Thymus (tissue), 11 donors: ENCODE measurements around the gene CYTH1. TPM values are rescaled to one million over a fixed set of nuclear protein-coding genes. Genes with fewer than 3 reads are reported as not detected.

ENCODE experiments used
- DNase-seq, 9 donors: peaks; one replicate each; pipeline ENCODE4 v3.0.0-alpha.2; 2013; ENCODE audit warnings: low spot score in 9 of 9, low read depth in 6 of 9, missing footprints in 1 of 9
- H3K27ac ChIP-seq, 2 donors: one replicate each; pipeline ENCODE4 v1.5.1; 2013; ENCODE audit warnings: control low read depth in 1 of 2, low read depth in 1 of 2, low read length in 1 of 2, mild to moderate bottlenecking in 1 of 2, moderate library complexity in 1 of 2
- H3K27me3 ChIP-seq, 2 donors: one replicate each; pipeline ENCODE4 v1.5.1; 2013; ENCODE audit warnings: low read length in 1 of 2; ENCODE audit not compliant: control insufficient read depth in 2 of 2, insufficient read depth in 1 of 2
- H3K36me3 ChIP-seq, 2 donors: one replicate each; pipeline ENCODE4 v1.5.1; 2013; ENCODE audit warnings: low read length in 1 of 2, mild to moderate bottlenecking in 1 of 2, moderate library complexity in 1 of 2; ENCODE audit not compliant: control insufficient read depth in 2 of 2, insufficient read depth in 2 of 2
- H3K4me1 ChIP-seq, 2 donors: one replicate each; pipeline ENCODE4 v1.5.1; 2013; ENCODE audit warnings: low read length in 2 of 2; ENCODE audit not compliant: control insufficient read depth in 2 of 2, insufficient read depth in 2 of 2
- H3K4me3 ChIP-seq, 2 donors: one replicate each; pipeline ENCODE4 v1.5.1; 2013; ENCODE audit warnings: low read length in 2 of 2, control low read depth in 1 of 2, mild to moderate bottlenecking in 1 of 2
- H3K9me3 ChIP-seq, 2 donors: one replicate each; pipeline ENCODE4 v1.5.1; 2013; ENCODE audit warnings: low read length in 1 of 2, mild to moderate bottlenecking in 1 of 2; ENCODE audit not compliant: control insufficient read depth in 2 of 2, insufficient read depth in 1 of 2
- WGBS: extraction: QIAGEN DNeasy Blood & Tissue Kit; methylation state at CpG from one replicate; pipeline ENCODE4 v1.1.7; 2013; 5-methylcytosine and 5-hydroxymethylcytosine counted together
- polyA plus RNA-seq: library from polyadenylated mRNA; stranded (reverse); fragments of 200-250 nt; gene quantifications from one replicate; pipeline ENCODE4 v1.2.3, GENCODE V29; 2013
- total RNA-seq: library from RNA; stranded (reverse); fragments of 120-200 nt; gene quantifications from one replicate; pipeline ENCODE4 v1.2.4, GENCODE V29; 2013
- donor health status: healthy.

The CYTH1 gene
- total and polyA plus RNA-seq, 2 donors: 39.9 to 91.7 TPM

DNA sequence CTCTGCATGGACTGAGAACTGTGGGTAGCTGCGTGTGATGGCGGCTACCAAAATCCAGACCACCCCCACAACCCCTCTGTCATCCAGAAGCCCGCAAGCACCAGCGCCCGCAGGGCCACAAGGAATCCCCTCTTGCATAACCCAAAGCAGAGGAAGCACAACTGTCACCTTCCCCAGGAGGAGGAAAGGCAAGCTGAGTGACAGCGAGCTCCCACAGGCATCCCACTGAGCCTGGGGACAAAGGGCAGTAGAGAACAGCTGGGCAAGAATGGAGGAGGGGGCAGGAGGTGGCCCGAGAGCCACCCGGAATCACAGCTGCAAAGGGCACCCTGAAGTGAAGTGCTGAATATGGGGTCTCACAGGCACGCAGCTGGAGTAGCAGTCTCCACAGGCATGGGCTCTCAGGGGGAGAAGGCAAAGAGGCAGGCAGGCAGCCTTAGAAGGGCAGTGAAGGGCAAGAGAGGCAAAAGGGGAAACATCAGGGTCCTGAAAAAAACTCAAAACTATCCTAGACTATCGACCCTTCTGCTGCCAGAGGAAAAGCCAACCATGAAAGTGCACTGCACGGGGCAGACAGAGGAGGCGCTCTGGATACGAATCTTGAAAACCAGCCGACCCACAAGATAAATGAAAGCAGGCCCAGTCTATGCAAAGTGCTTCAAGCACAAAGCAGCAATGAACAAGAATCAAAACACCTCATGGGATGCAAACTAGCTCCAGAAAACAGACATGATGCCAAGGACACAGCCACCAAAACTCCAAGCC lies 41.4 kb upstream of the CYTH1 start:
- 96% methylated on average over 14 of the region's 14 CpGs for WGBS
- H3K27me3 ChIP-seq: no peaks in the 10 kb centered on the region
- H3K27ac ChIP-seq: no peak overlapping the region
- H3K4me1 ChIP-seq: peaks cover 22 to 56% of the 10 kb centered on the region in 2 donors
- peaks cover 51 to 89% of the 10 kb centered on the region in 2 donors for H3K36me3 ChIP-seq
- no peak for DNase-seq
- H3K9me3 ChIP-seq: no peaks in the 10 kb centered on the region
- no peak overlapping the region for H3K4me3 ChIP-seq

DNA sequence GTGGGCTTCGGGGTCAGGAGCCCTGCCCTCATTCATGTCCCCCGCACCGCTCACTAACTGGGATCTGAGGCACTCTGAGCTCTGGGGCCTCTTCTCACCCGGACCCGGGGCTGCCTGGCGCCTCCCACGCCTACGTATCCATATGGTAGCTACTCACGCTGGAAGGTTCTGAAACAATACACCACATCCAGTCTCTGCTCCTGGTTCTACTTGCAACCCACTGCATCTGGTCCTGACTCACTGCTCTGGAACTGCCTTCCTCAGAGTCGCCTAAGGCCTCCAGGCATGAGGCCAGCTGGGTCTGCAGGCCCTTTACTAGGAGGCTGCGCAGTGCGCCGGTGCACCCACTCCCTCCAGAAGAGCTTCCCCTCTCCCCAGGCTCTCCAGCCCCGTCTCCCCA lies 40.5 kb upstream of the CYTH1 start:
- H3K27me3 ChIP-seq: no peaks in the 10 kb centered on the region
- peaks cover 53 to 90% of the 10 kb centered on the region in 2 donors for H3K36me3 ChIP-seq
- peaks cover 31 to 65% of the 10 kb centered on the region in 2 donors for H3K4me1 ChIP-seq
- H3K27ac ChIP-seq: no peak overlapping the region
- no peaks in the 10 kb centered on the region for H3K9me3 ChIP-seq
- 98% methylated on average over 14 of the region's 14 CpGs for WGBS
- no peak overlapping the region for H3K4me3 ChIP-seq
- no peak for DNase-seq

DNA sequence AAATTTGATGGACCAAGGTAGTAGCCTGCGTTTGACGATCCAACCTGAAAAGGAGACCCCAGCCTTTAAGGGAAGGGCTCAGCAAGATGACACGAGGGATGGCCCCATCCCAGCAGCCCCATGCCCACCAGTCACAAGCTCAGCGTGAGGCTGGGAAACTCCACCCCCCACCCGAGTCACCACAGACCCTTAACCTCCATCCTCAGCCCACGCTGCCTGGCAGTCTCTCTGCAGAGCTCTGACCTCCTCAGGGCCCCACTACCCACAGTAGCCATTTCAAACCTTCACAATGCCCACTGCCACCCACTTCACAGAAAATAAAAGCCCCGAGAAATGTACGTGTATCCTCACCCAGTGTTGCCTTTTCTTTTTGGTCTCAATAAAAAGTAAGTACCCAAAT lies 39.9 kb upstream of the CYTH1 start:
- H3K4me3 ChIP-seq: no peak overlapping the region
- peaks cover 47 to 85% of the 10 kb centered on the region in 2 donors for H3K36me3 ChIP-seq
- no peaks in the 10 kb centered on the region for H3K9me3 ChIP-seq
- no peaks in the 10 kb centered on the region for H3K27me3 ChIP-seq
- no peak overlapping the region for H3K27ac ChIP-seq
- peaks cover 37 to 71% of the 10 kb centered on the region in 2 donors for H3K4me1 ChIP-seq
- DNase-seq: no peak
- 97% methylated on average over 8 of the region's 8 CpGs for WGBS

DNA sequence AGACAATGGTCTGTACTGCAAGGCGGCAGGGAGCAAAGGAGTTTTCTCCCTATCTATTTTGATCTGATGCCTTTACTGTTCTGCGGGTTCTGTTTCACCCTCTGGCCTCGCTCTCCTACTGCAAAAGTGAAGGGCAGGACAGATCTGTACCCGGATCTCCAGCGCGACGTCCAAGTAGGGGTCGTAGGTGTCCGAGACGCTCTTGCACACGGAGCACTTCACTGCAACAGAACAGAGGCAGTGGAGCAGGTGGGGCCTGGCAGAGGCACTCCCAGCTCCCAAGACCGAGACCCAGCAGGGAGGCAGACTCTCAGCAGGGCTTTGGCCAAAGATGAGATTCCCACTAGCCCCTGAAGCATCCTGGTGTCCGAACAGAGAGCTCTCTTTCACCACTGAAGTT lies 38.8 kb upstream of the CYTH1 start:
- DNase-seq: no peak
- Histone ChIP-seq H3K4me1 (peaks cover 40 to 80% of the 10 kb centered on the region in 2 donors), H3K27me3 (no peaks in the 10 kb centered on the region), H3K36me3 (peaks cover 43 to 74% of the 10 kb centered on the region in 2 donors), H3K27ac (peak overlapping the region in 1 of 2 donors; percentile 95), H3K9me3 (no peaks in the 10 kb centered on the region), H3K4me3 (no peak overlapping the region)
- 97% methylated on average over 13 of the region's 13 CpGs for WGBS

DNA sequence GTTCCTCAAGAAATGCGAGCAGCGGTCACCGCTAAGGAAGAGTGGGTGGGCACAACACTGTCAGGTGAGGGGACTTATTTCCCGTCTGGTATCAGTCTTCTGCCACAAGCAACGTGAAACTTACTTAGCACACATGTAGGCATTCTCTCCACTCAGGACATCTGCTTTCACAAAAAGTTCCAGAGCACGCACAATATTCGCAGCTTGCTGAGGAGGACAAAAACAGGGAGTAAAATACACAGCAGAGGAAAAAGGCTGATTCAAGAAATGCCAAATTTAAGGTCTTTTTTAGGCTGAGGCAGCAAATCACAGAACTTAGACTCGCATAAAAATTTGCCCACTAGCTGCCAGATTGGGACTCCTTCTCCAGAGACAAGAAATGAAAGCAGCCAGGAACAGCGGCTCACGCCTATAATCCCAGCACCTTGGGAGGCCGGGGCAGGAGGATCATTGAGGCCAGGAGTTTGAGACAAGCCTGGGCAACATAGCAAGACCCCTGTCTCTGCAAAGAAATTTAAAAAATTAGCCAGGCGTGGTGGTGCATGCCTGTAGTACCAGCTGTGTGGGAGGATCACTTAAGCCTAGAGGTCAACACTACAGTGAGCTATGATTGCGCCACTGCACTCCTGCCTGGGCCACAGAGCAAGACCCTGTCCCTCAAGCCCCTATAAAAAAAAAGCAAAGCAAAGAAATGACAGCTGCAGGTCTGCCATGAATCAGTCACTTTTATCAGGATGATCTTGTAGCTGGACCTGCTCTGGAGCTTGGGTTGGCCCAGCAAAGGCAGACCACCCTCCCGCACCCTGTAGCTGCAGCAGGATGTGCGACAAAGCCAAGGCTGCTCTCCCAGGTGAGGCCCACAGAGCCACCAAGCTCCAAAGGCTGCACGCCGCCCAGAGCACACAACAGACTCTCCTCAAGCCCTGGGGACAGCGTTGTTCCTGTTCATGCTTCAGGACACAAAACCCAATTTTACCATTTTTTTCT lies 38.0 kb upstream of the CYTH1 start:
- 94% methylated on average over 18 of the region's 18 CpGs for WGBS
- Histone ChIP-seq H3K27me3 (no peaks in the 10 kb centered on the region), H3K36me3 (peaks cover 39 to 70% of the 10 kb centered on the region in 2 donors), H3K4me3 (no peak overlapping the region), H3K9me3 (no peaks in the 10 kb centered on the region), H3K4me1 (peaks cover 36 to 73% of the 10 kb centered on the region in 2 donors), H3K27ac (peak overlapping the region; percentile 92 to 95)
- no peak for DNase-seq

DNA sequence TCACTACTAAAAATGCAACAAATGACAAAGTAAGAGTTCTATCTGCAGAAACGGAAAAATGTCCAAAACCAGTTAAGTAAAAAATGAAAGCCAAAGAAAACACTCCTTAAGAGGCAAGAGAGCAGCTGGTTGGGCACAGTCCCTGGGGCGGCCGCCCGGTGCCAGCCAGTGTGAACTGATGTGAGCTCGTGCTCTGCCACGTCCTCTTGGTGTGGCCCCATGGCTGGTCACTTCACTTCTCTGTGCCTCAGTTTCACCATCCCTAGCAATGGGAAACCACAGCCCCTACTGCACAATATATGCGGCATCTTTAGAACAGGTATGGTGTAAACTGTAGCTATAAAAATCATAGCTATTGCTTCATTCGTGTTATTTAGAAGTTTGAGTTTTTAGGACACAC lies 37.3 kb upstream of the CYTH1 start:
- peak overlapping the region; percentile 92 to 95 for H3K27ac ChIP-seq
- H3K4me1 ChIP-seq: peaks cover 33 to 67% of the 10 kb centered on the region in 2 donors
- WGBS: 81% methylated on average over 8 of the region's 8 CpGs
- H3K27me3 ChIP-seq: no peaks in the 10 kb centered on the region
- no peaks in the 10 kb centered on the region for H3K9me3 ChIP-seq
- no peak overlapping the region for H3K4me3 ChIP-seq
- peaks cover 39 to 69% of the 10 kb centered on the region in 2 donors for H3K36me3 ChIP-seq
- DNase-seq: no peak

DNA sequence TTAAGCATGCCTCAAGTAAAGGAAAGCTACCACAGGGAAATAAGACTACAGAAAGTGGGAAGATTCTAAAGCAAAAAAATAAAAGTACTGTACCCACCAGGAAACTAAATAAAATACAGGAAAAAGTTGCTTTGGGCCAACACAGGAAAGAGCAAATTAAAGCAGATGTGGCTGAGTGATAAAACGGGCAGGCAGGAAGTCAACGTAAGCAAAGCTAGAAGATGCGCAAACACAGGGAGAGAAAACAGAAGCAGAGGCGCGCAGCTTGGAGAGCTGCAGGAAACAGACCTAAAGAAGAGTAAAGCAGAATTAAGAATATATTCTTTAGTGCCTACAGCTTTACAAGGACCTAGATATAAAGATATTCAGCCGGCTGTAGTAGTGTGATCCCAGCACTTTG lies 36.9 kb upstream of the CYTH1 start:
- peak in 7 of 9 donors; percentile 74 to 91 (median 80) for DNase-seq
- Histone ChIP-seq H3K27me3 (no peaks in the 10 kb centered on the region), H3K4me1 (peaks cover 29 to 62% of the 10 kb centered on the region in 2 donors), H3K27ac (peak overlapping the region; percentile 92 to 95), H3K9me3 (no peaks in the 10 kb centered on the region), H3K36me3 (peaks cover 44 to 69% of the 10 kb centered on the region in 2 donors), H3K4me3 (peak overlapping the region in 1 of 2 donors; percentile 4)
- WGBS: 2% methylated on average over 6 of the region's 6 CpGs

DNA sequence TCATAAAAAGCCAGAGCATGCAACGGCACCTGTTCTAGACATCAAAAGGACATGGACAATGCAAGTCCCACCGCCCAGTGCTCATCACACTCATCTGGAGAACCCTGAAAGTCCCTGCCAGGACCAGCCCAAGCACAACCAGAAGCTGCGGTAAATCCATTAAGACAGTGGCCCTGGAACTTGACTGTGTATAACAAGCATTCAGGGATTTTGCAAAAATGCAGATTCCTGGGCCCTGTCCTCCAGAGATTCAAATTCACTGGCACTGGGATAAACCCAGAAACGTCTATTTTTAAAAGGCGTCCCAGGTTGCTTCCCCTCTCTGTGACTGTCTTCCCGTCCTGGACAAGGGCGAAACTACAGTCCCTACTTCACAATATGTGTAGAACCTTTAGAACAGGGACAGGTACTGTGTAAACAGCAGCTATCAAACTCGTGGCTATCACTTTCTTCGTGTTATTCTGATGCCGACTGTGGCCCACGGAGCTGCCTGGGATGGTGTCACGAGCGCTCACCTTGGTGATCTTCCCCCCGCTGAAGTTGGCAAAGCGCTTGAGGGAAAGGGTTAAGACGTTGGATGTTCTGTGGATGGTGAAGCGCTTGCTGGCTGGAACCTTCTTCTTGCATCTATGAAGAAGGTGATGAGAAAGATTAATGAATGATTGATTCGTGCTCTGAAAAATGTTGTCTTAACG lies 36.2 kb upstream of the CYTH1 start:
- WGBS: 85% methylated on average over 19 of the region's 19 CpGs
- H3K27me3 ChIP-seq: no peaks in the 10 kb centered on the region
- peaks cover 28 to 56% of the 10 kb centered on the region in 2 donors for H3K4me1 ChIP-seq
- H3K36me3 ChIP-seq: peaks cover 44 to 69% of the 10 kb centered on the region in 2 donors
- H3K27ac ChIP-seq: peak overlapping the region; percentile 92 to 95
- H3K4me3 ChIP-seq: peak overlapping the region in 1 of 2 donors; percentile 4
- no peak for DNase-seq
- no peaks in the 10 kb centered on the region for H3K9me3 ChIP-seq
